CD4-positive, alpha-beta T cell treated with Interleukin-10 for 1 hour (primary cell): ENCODE measurements around the gene EDC4.
"Not testable (repeated sequence)": the region's sequence is repeated elsewhere in the genome, so short reads cannot be mapped to it uniquely, and the experiment has no call there.

ENCODE experiments used
- DNase-seq: peaks from one replicate; pipeline ENCODE4 v3.0.0-alpha.2; 2020

Gene EDC4

GRCh38 chr16:67847064-67847861 lies 25.6 kb upstream of the EDC4 start, which contains the start of gene CENPT:
Gene CENPT, minus strand, starts transcription at chr16:67847693. Its CDS starts 13,834 bp downstream, at chr16:67833859.
- no peak for DNase-seq

- DNase-seq = no peak
Observed at GRCh38 chr16:67848118-67848517, 24.7 kb upstream of the EDC4 start.

GRCh38 chr16:67853670-67854069 lies 19.2 kb upstream of the EDC4 start:
- no peak for DNase-seq

- no peak for DNase-seq
Observed at GRCh38 chr16:67855789-67856188, 17.1 kb upstream of the EDC4 start.

- DNase-seq = no peak
Observed at GRCh38 chr16:67856927-67857546, 15.8 kb upstream of the EDC4 start.

- peak; percentile 41 for DNase-seq
Observed at GRCh38 chr16:67857547-67858233, 15.2 kb upstream of the EDC4 start.

GRCh38 chr16:67858500-67858899 lies 14.4 kb upstream of the EDC4 start:
- DNase-seq = peak; percentile 8

- no peak for DNase-seq
Observed at GRCh38 chr16:67860589-67861398, 12.1 kb upstream of the EDC4 start.

- no peak for DNase-seq
Observed at GRCh38 chr16:67861877-67862276, 11.0 kb upstream of the EDC4 start.

GRCh38 chr16:67862623-67863583 lies 9.9 kb upstream of the EDC4 start:
- no peak for DNase-seq

GRCh38 chr16:67864044-67864443 lies 8.8 kb upstream of the EDC4 start:
- DNase-seq = not testable (repeated sequence)

- no peak for DNase-seq
Observed at GRCh38 chr16:67864594-67864993, 8.3 kb upstream of the EDC4 start.

- DNase-seq = peak; percentile 27
Observed at GRCh38 chr16:67865318-67865717, 7.5 kb upstream of the EDC4 start.

- no peak for DNase-seq
Observed at GRCh38 chr16:67868290-67868689, 4.6 kb upstream of the EDC4 start.

- DNase-seq = no peak
Observed at GRCh38 chr16:67869653-67870052, 3.2 kb upstream of the EDC4 start.

- no peak for DNase-seq
Observed at GRCh38 chr16:67871256-67871655, 1.6 kb upstream of the EDC4 start.

- no peak for DNase-seq
Observed at GRCh38 chr16:67872131-67872630, 671 bp upstream of the EDC4 start.

GRCh38 chr16:67873435-67874370 lies 851 bp downstream of the EDC4 start:
- DNase-seq = no peak

- DNase-seq = no peak
Observed at GRCh38 chr16:67874372-67874771, 1.5 kb downstream of the EDC4 start.

GRCh38 chr16:67877064-67877463 lies 4.2 kb downstream of the EDC4 start:
- DNase-seq = no peak
